ENCODE results near the gene PAX7. TPM values are rescaled to one million over a fixed set of nuclear protein-coding genes. Genes with fewer than 3 reads are reported as not detected.

PAX7 gene
- total RNA-seq, 3 donors from 2014 or later (not counting 1 experiment from before 2014, with no cell fraction given): not detected

- no peak overlapping the region for H3K27ac ChIP-seq (ENCODE audit: low read length)
- H3K9me3 ChIP-seq (ENCODE audit: control insufficient read depth, insufficient read depth, low read length): no peaks in the 10 kb centered on the region
- peaks cover 3 to 4% of the 10 kb centered on the region in 2 donors for H3K9me3 Mint-ChIP-seq
- H3K27ac Mint-ChIP-seq: no peak overlapping the region
- no peaks in the 10 kb centered on the region for H3K27me3 ChIP-seq (ENCODE audit: control insufficient read depth, insufficient read depth, low read length)
- H3K4me1 Mint-ChIP-seq: no peaks in the 10 kb centered on the region
- H3K4me3 Mint-ChIP-seq: no peak overlapping the region
- WGBS (ENCODE audit: insufficient coverage): no CpG with 5 or more reads among the region's 5 CpGs
- H3K4me3 ChIP-seq (ENCODE audit: low read length): no peak overlapping the region
- no peaks in the 10 kb centered on the region for H3K4me1 ChIP-seq (ENCODE audit: control insufficient read depth, insufficient read depth, low read length)
- TF ChIP-seq CTCF (IDR thresholded peaks at IDR 0.05): no peak
- peaks cover 18 to 55% of the 10 kb centered on the region in 2 donors for H3K27me3 Mint-ChIP-seq (ENCODE audit: low read depth in 2 of 2)
- intact Hi-C loops (cut with micrococcal nuclease): no loop called here
- DNase-seq (no peak), ATAC-seq (no peak)
- no peaks in the 10 kb centered on the region for H3K36me3 ChIP-seq (ENCODE audit: control insufficient read depth, insufficient read depth, low read length)
- no peaks in the 10 kb centered on the region for H3K36me3 Mint-ChIP-seq
These were observed 117.0 kb downstream of the PAX7 start for GRCh38 chr1:18747671-18748070.

DNA sequence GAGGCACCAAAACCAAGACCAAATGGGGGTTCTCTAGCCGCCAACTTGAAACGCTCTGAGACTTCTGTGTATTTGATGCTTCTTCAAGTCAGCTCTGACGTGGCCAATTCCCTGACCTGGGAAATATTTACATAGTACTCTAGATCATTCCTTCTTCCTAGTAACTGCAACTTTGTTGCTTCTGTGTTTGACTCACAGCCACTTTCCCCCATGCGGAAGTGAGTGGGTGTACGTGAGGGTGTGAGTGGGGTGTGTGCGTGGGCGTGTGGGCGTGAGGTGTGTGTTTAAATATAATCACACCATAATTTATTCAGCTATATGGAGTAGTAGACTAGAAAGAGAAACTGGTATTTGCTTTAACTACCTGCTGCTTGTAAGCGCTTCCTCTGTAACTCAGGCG is 117.8 kb downstream of the PAX7 start:
- intact Hi-C loops (cut with micrococcal nuclease): no loop called here
- Mint-ChIP-seq H3K36me3 (no peaks in the 10 kb centered on the region), H3K27me3 (ENCODE audit: low read depth in 2 of 2) (peaks cover 18 to 49% of the 10 kb centered on the region in 2 donors), H3K27ac (no peak overlapping the region), H3K4me1 (no peaks in the 10 kb centered on the region), H3K9me3 (peaks cover 3 to 4% of the 10 kb centered on the region in 2 donors), H3K4me3 (no peak overlapping the region)
- Histone ChIP-seq H3K36me3 (ENCODE audit: control insufficient read depth, insufficient read depth, low read length) (no peaks in the 10 kb centered on the region), H3K4me3 (ENCODE audit: low read length) (no peak overlapping the region), H3K4me1 (ENCODE audit: control insufficient read depth, insufficient read depth, low read length) (no peaks in the 10 kb centered on the region), H3K27me3 (ENCODE audit: control insufficient read depth, insufficient read depth, low read length) (no peaks in the 10 kb centered on the region), H3K27ac (ENCODE audit: low read length) (no peak overlapping the region), H3K9me3 (ENCODE audit: control insufficient read depth, insufficient read depth, low read length) (no peaks in the 10 kb centered on the region)
- no peak for DNase-seq
- TF ChIP-seq CTCF (IDR thresholded peaks at IDR 0.05): no peak
- WGBS (ENCODE audit: insufficient coverage): 92% methylated on average over 8 of the region's 10 CpGs
- no peak for ATAC-seq

DNA sequence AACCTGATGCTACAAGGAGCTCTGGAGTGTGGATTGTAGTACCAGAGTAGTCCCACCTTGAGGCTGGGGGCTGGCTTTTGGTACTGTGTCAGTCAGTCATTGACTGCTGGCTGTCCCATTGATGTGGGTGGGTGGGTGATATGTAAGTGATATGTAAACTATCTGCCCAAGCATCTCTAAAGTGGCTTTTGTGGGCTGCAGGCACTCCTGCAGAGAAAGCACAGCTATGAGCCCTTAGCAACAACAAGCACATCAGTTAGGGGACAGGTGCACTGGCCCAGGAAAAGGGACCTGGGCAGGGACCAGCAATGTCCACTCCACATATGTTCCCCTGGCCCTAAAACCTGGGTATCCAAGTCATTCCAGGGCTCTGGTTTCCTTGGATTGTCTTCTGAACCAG is 118.9 kb downstream of the PAX7 start:
- DNase-seq: no peak
- no peak for ATAC-seq
- intact Hi-C loops (cut with micrococcal nuclease): no loop called here
- Mint-ChIP-seq H3K9me3 (peaks cover 0 to 6% of the 10 kb centered on the region in 2 donors), H3K4me3 (no peak overlapping the region), H3K4me1 (no peaks in the 10 kb centered on the region), H3K27me3 (ENCODE audit: low read depth in 2 of 2) (peaks cover 17 to 52% of the 10 kb centered on the region in 2 donors), H3K36me3 (peaks cover 8% of the 10 kb centered on the region), H3K27ac (no peak overlapping the region)
- H3K9me3 ChIP-seq (ENCODE audit: control insufficient read depth, insufficient read depth, low read length): no peaks in the 10 kb centered on the region
- no peaks in the 10 kb centered on the region for H3K27me3 ChIP-seq (ENCODE audit: control insufficient read depth, insufficient read depth, low read length)
- H3K4me3 ChIP-seq (ENCODE audit: low read length): no peak overlapping the region
- H3K4me1 ChIP-seq (ENCODE audit: control insufficient read depth, insufficient read depth, low read length): no peaks in the 10 kb centered on the region
- TF ChIP-seq CTCF (IDR thresholded peaks at IDR 0.05): no peak
- H3K27ac ChIP-seq (ENCODE audit: low read length): no peak overlapping the region
- H3K36me3 ChIP-seq (ENCODE audit: control insufficient read depth, insufficient read depth, low read length): no peaks in the 10 kb centered on the region

- DNase-seq (no peak), ATAC-seq (no peak)
- Mint-ChIP-seq H3K27me3 (ENCODE audit: low read depth in 2 of 2) (peaks cover 17 to 52% of the 10 kb centered on the region in 2 donors), H3K36me3 (peaks cover 8% of the 10 kb centered on the region), H3K4me1 (no peaks in the 10 kb centered on the region), H3K9me3 (peaks cover 0 to 6% of the 10 kb centered on the region in 2 donors), H3K27ac (no peak overlapping the region), H3K4me3 (no peak overlapping the region)
- intact Hi-C loops (cut with micrococcal nuclease): no loop called here
- H3K27ac ChIP-seq (ENCODE audit: low read length): no peak overlapping the region
- no peaks in the 10 kb centered on the region for H3K27me3 ChIP-seq (ENCODE audit: control insufficient read depth, insufficient read depth, low read length)
- H3K9me3 ChIP-seq (ENCODE audit: control insufficient read depth, insufficient read depth, low read length): no peaks in the 10 kb centered on the region
- no peak overlapping the region for H3K4me3 ChIP-seq (ENCODE audit: low read length)
- no peak for TF ChIP-seq CTCF (IDR thresholded peaks at IDR 0.05)
- WGBS (ENCODE audit: insufficient coverage): 100% methylated on average over 1 of the region's 2 CpGs
- H3K4me1 ChIP-seq (ENCODE audit: control insufficient read depth, insufficient read depth, low read length): no peaks in the 10 kb centered on the region
- H3K36me3 ChIP-seq (ENCODE audit: control insufficient read depth, insufficient read depth, low read length): no peaks in the 10 kb centered on the region
These were observed 120.0 kb downstream of the PAX7 start for GRCh38 chr1:18750600-18750999.
